SJCRH30 (cell line): Measurements from ENCODE around the gene NAGA. TPM values are rescaled to one million over a fixed set of nuclear protein-coding genes. Genes with fewer than 3 reads are reported as not detected.

Source experiments
- DNase-seq, 2 experiments: peaks; one replicate each; pipeline ENCODE4 v3.0.0-alpha.2; 2015 to 2020
- H3K27ac ChIP-seq: fragments of 250-450 bp; sonication (Bioruptor Pico); 2 replicates; pipeline ENCODE4 v1.5.1; 2020; ENCODE audit warnings: mild to moderate bottlenecking, moderate library complexity
- H3K27me3 ChIP-seq: fragments of 250-450 bp; sonication (Bioruptor Pico); 2 replicates; pipeline ENCODE4 v1.5.1; 2020; ENCODE audit warnings: mild to moderate bottlenecking, moderate library complexity
- H3K36me3 ChIP-seq: fragments of 250-450 bp; sonication (Bioruptor Pico); 2 replicates; pipeline ENCODE4 v1.5.1; 2020; ENCODE audit warnings: mild to moderate bottlenecking, moderate library complexity
- H3K4me1 ChIP-seq: fragments of 250-450 bp; sonication (Bioruptor Pico); 2 replicates; pipeline ENCODE4 v1.5.1; 2020; ENCODE audit warnings: mild to moderate bottlenecking, moderate library complexity
- H3K4me3 ChIP-seq: fragments of 250-450 bp; sonication (Bioruptor Pico); 2 replicates; pipeline ENCODE4 v1.5.1; 2020; ENCODE audit warnings: mild to moderate bottlenecking, moderate library complexity
- H3K9me3 ChIP-seq: fragments of 250-450 bp; sonication (Bioruptor Pico); replicated peaks from 2 replicates; pipeline ENCODE4 v1.5.1; 2020; ENCODE audit warnings: mild to moderate bottlenecking, moderate library complexity
- total RNA-seq: library from RNA; depleted of rRNA; stranded (reverse); fragments of >200 nt; shearing (Covaris generic); gene quantifications from 2 replicates; pipeline ENCODE4 v1.2.3, GENCODE V29; 2014; rRNA removed

The NAGA gene
- total RNA-seq, 1 experiment from 2014 or later = 14.4 TPM

DNA sequence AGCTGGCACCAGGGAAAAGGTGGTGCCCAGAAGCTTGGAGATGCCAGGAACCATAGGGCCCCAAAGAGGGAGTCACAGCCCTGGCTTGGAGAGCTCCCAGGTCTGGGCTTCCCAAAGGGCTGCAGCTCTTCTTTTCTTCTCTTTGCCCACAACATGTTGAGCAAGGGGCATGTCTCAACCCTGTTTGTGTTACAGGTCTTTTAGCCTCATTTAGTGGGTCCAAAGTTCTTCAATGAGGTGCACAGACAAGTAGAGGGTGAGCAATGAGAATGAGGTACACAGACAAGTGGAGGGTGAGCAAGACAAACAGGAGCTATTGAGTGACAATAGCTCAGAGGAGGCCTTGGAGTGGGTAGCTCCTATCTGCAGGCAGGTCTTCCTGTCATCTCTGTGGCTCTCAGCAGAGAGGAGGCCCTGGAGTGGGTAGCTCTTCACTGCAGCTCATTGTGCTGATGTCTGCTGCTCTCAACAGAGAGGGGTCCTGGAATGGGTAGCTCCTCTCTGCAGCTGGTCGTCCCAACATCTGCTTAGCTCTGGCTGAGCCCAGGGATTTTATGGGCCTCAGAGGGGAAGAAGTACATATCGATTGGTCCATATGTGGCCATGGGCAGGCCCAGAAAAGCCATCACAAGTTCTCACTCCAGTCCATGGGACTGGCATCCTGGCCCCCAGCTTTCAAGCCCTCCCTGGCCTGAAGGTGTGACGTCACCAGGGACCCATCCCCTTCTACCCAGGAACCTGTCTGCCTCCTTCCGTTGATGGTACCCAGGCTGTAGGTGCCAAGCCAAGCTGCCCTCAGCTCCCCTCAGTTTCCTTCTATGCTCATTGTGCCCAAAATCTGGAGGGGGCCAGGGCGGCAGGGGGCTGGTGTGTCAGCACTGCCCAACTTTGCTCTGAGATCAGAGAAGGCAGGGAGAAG, 37.1 kb downstream of the NAGA start:
- Histone ChIP-seq H3K27me3 (no peaks in the 10 kb centered on the region), H3K4me3 (no peak overlapping the region), H3K27ac (no peak overlapping the region), H3K36me3 (no peaks in the 10 kb centered on the region), H3K9me3 (no peaks in the 10 kb centered on the region), H3K4me1 (no peaks in the 10 kb centered on the region)
- no peak for DNase-seq

GRCh38 chr22:42026705-42027104, 43.9 kb downstream of the NAGA start:
- DNase-seq = no peak
- H3K36me3 ChIP-seq = no peaks in the 10 kb centered on the region
- H3K27ac ChIP-seq = no peak overlapping the region
- no peaks in the 10 kb centered on the region for H3K4me1 ChIP-seq
- H3K9me3 ChIP-seq = no peaks in the 10 kb centered on the region
- no peaks in the 10 kb centered on the region for H3K27me3 ChIP-seq
- H3K4me3 ChIP-seq = no peak overlapping the region

- H3K4me3 ChIP-seq = no peak overlapping the region
- no peaks in the 10 kb centered on the region for H3K9me3 ChIP-seq
- H3K36me3 ChIP-seq = no peaks in the 10 kb centered on the region
- H3K4me1 ChIP-seq = no peaks in the 10 kb centered on the region
- no peak overlapping the region for H3K27ac ChIP-seq
- no peak for DNase-seq
- no peaks in the 10 kb centered on the region for H3K27me3 ChIP-seq
These were observed 45.2 kb downstream of the NAGA start for GRCh38 chr22:42025421-42025820.

DNA sequence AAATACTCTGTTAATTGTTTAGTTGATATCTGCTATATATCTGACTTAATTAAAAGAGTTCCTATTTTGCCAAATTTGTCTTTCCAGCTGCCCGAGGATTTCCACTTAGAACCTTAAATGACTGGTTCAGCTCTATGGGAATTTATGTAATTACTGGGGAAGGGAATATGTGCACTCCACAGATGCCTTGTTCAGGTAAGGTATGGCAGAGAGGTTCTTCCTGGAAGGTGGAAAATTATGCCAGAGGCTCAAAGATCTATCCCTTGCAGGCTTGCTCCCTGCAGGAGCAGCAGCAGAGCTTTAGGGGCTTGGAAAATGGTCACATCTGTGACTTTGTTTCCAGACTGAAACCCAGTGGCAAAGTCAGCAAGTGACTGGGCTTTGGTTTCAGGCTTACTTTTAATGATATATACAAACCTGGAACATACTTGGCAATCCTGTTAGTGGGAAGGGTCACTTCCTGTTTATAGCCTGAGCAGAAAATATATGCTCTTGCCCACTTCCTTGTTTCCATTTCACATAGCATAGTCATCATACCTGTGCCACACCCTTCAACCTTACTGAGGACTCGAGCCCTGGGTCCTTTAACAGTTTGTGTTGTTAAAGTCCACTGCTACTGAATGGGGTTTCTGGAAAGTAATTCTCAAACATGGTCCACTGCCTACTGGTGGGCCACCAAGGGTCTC, 48.3 kb downstream of the NAGA start:
- Histone ChIP-seq H3K4me1 (no peaks in the 10 kb centered on the region), H3K36me3 (no peaks in the 10 kb centered on the region), H3K27ac (no peak overlapping the region), H3K4me3 (no peak overlapping the region), H3K27me3 (no peaks in the 10 kb centered on the region), H3K9me3 (no peaks in the 10 kb centered on the region)
- DNase-seq = no peak

GRCh38 chr22:42021571-42021970, 49.0 kb downstream of the NAGA start:
- Histone ChIP-seq H3K27ac (no peak overlapping the region), H3K36me3 (no peaks in the 10 kb centered on the region), H3K4me1 (no peaks in the 10 kb centered on the region), H3K27me3 (peaks cover 3% of the 10 kb centered on the region; the same call in 1 of the 2 replicates), H3K4me3 (no peak overlapping the region), H3K9me3 (no peaks in the 10 kb centered on the region)
- DNase-seq = no peak

DNA sequence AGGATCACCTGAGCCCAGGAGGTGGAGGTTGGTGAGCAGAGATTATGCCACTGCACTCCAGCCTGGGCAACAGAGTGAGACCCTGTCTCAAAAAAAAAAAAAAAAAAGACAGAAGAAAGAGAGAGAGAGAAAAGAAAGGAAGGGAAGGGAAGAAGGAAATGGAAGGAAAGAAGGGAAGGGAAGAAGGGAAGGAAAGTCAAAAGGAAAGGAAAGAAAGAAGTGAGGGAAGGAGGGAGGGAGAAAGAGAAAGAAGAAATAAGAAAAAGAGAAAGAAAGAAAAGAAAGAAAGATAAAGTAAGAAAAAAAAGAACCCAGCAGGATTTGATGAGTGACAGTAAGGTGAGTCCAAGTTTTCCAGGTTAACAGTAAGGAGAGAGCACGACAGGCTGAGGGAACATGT, 52.4 kb downstream of the NAGA start:
- H3K4me3 ChIP-seq = no peak overlapping the region
- no peak for DNase-seq
- H3K27ac ChIP-seq = no peak overlapping the region
- H3K27me3 ChIP-seq = peaks cover 3% of the 10 kb centered on the region; the same call in 1 of the 2 replicates
- H3K36me3 ChIP-seq = no peaks in the 10 kb centered on the region
- H3K4me1 ChIP-seq = no peaks in the 10 kb centered on the region
- no peaks in the 10 kb centered on the region for H3K9me3 ChIP-seq

DNA sequence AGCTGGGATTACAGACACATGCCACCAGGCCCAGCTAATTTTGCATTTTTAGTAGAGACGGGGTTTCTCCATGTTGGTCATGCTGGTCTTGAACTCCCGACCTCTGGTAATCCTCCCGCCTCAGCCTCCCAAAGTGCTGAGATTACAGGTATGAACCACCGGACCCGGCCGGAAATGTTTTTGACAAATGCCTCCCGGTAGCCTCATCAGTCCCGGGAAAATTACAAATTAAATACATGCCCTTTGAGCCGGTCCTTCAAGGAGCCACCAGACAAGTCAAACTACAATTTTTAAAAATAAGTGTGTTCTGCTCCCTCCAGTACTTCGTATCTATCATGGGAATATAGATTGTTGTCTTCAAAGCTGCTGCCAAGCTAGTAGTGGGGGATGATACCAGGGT, 54.5 kb downstream of the NAGA start:
- H3K27me3 ChIP-seq = peaks cover 3% of the 10 kb centered on the region; the same call in 1 of the 2 replicates

GRCh38 chr22:42013385-42013784, 57.2 kb downstream of the NAGA start:
- H3K9me3 ChIP-seq = no peaks in the 10 kb centered on the region
- H3K27me3 ChIP-seq = peaks cover 3% of the 10 kb centered on the region; the same call in 1 of the 2 replicates
- H3K27ac ChIP-seq = no peak overlapping the region
- no peaks in the 10 kb centered on the region for H3K36me3 ChIP-seq
- H3K4me1 ChIP-seq = no peaks in the 10 kb centered on the region
- H3K4me3 ChIP-seq = no peak overlapping the region
- no peak for DNase-seq

More for the DNA sequence above, 54.5 kb downstream of the NAGA start:
- no peak for DNase-seq
- Histone ChIP-seq H3K4me3 (no peak overlapping the region), H3K36me3 (no peaks in the 10 kb centered on the region), H3K9me3 (no peaks in the 10 kb centered on the region), H3K4me1 (no peaks in the 10 kb centered on the region), H3K27ac (no peak overlapping the region)

GRCh38 chr22:42010778-42011177, 59.8 kb downstream of the NAGA start:
- no peak for DNase-seq
- Histone ChIP-seq H3K4me3 (no peak overlapping the region), H3K9me3 (no peaks in the 10 kb centered on the region), H3K27me3 (no peaks in the 10 kb centered on the region), H3K4me1 (no peaks in the 10 kb centered on the region), H3K36me3 (no peaks in the 10 kb centered on the region), H3K27ac (no peak overlapping the region)

Other genes with a start within 250 kb of the NAGA start
- 100 and 103 TPM in 2 replicates for gene SREBF2, start 237.7 kb downstream of the NAGA start, total RNA-seq
- gene SHISA8, start 155.7 kb downstream of the NAGA start, total RNA-seq = not detected in 2 replicates
- gene TNFRSF13C, start 144.0 kb downstream of the NAGA start, total RNA-seq = 0.94 and 1.8 TPM in 2 replicates
- gene CENPM, start 123.7 kb downstream of the NAGA start, total RNA-seq = 60.6 and 60.9 TPM in 2 replicates
- gene SEPTIN3, start 101.4 kb downstream of the NAGA start, total RNA-seq = 1.1 TPM in 2 replicates
- gene WBP2NL, start 72.0 kb downstream of the NAGA start, total RNA-seq = not detected in 2 replicates
- gene PHETA2, start 3.4 kb upstream of the NAGA start, total RNA-seq = 0.05 TPM in 1 of 2 replicates, not detected in the other
- gene SMDT1, start 8.9 kb upstream of the NAGA start, total RNA-seq = 24.6 and 26.6 TPM in 2 replicates
- gene NDUFA6, start 20.0 kb upstream of the NAGA start, total RNA-seq = 112 and 113 TPM in 2 replicates
- gene CYP2D6, start 60.0 kb upstream of the NAGA start, total RNA-seq = 0.04 TPM in 1 of 2 replicates, not detected in the other
- gene TCF20, start 199.8 kb upstream of the NAGA start, total RNA-seq = 34.6 and 36.5 TPM in 2 replicates